HG03066 (cell line): Measurements from ENCODE around the gene PLXND1.
"Not testable (repeated sequence)": the region's sequence is repeated elsewhere in the genome, so short reads cannot be mapped to it uniquely, and the experiment has no call there.

ENCODE experiments used
- ATAC-seq: cut with Tn5 transposase; IDR thresholded peaks from one replicate; pipeline ENCODE4 v1.9.1; 2021; ENCODE audit warnings: low read depth; ENCODE audit not compliant: unreplicated experiment

PLXND1 gene

DNA sequence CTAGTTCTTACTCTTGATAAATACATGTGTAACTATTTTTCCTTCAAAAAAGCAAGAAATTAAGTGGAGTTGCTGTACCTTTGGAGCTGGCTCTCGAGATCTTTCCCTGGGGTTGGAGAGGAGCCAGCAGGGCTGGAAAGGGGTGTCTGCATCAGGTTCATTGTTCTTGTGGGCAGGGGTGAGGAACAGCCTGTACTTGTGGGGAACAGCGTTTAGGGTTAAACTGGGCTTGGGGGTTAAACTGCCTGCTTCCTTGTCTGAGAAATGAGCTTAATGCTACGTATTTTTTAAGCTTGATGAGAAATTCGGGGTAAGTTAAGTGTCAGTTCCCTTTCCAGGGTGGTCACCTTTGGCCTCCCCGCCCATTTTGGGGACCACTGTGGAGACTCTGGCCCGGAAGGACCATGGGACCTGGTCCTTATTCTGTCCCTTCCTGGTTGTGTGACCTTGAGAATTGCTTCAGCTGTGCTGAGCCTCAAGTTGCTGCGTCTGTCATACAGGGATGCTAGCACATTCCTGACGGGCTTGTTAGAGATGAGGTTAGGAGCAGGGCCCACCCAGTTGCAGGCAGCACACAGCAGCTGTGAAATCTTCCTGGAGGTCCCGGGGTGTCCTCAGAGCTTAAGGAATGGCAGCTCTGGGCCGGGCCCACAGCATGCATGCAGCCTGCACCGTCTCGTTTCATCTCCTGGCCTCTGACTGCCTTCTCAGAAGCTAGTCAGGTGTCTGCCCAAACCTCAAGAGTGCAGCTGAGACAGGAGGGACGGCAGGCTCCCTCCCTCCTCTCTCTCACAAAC, 51.9 kb downstream of the PLXND1 start:
- no peak for ATAC-seq

- no peak for ATAC-seq
These were observed 52.8 kb downstream of the PLXND1 start for GRCh38 chr3:129553719-129554118.

GRCh38 chr3:129553171-129553570, 53.3 kb downstream of the PLXND1 start:
- no peak for ATAC-seq

- ATAC-seq, result no peak
These were observed 54.0 kb downstream of the PLXND1 start for GRCh38 chr3:129552287-129553050.

DNA sequence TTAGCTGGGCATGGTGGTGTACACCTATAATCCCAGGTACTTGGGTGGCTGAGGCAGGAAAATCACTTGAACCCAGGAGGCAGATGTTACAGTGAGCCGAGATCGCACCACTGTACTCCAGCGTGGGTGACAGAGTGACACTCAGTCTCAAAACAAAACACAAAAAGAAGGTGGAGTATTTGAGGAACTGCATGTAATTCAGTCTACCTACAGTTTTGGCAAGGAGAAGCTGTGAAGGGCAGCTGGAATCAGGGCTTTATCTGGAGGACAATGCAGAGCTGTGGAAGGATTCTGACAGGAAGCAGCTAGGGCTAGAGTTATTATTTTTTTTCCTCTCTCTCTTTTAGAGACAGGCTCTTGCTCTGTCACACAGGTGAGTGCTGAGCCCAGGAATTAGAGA, 56.7 kb downstream of the PLXND1 start:
- ATAC-seq, result no peak

DNA sequence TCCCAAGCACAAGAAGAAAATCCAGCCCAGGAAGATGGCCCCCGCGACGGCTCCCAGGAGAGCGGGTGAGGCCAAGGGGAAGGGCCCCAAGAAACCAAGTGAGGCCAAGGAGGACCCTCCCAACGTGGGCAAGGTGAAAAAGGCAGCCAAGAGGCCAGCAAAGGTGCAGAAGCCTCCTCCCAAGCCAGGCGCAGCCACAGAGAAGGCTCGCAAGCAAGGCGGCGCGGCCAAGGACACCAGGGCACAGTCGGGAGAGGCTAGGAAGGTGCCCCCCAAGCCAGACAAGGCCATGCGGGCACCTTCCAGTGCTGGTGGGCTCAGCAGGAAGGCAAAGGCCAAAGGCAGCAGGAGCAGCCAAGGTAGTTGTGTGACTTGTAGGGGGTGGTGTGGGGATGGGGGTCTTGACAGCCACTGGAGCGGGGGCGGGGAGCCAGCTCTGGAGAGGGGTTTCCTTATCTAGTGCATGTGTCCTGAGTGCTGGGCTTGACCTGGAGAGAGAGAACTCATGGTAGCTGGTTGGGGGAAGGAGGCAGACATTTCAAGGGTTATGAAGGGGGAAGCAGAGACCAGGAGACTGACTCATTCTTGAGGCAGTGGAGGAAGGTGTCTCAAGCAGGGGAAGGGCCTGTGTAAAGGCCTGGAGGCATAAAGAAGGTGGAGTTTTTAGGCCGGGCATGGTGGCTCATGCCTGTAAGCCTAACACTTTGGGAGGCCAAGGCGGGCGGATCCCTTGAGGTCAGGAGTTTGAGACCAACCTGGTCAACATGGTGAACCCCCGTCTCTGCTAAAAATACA, 57.3 kb downstream of the PLXND1 start:
- ATAC-seq, result no peak

- ATAC-seq, result no peak
These were observed 58.1 kb downstream of the PLXND1 start for GRCh38 chr3:129548104-129548965.

DNA sequence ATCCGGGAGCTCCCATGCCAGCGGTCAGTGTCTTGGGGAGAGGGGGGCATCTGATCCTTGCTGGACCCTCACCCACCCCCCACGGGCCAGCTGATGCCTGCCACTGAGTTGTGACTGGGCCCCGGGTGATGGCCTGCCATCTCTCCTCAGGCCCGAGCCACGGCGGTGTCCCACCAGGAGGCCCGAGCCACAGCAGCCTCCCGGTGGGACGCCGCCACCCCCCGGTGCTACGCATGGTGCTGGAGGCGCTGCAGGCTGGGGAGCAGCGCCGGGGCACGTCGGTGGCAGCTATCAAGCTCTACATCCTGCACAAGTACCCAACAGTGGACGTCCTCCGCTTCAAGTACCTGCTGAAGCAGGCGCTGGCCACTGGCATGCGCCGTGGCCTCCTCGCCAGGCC, 59.2 kb downstream of the PLXND1 start:
- ATAC-seq, result no peak

DNA sequence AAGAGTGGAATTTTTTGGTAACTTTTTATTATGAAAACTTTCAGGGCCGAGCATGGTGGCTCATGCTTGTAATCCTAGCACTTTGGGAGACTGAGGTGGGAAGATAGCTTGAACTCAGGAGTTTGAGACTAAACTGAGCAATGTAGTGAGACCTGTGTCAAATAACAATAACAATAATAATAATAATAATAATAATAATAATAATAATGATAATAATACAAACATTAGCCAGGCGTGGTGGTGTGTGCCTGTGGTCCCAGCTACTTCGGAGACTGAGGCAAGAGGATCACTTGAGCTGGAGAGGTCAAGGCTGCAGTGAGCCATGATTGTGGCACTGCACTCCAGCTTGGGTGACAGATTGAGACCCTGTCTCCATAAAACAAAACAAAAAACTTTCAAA, 60.5 kb downstream of the PLXND1 start:
- not testable (repeated sequence) for ATAC-seq

GRCh38 chr3:129543999-129544398, 62.5 kb downstream of the PLXND1 start:
- no peak for ATAC-seq

DNA sequence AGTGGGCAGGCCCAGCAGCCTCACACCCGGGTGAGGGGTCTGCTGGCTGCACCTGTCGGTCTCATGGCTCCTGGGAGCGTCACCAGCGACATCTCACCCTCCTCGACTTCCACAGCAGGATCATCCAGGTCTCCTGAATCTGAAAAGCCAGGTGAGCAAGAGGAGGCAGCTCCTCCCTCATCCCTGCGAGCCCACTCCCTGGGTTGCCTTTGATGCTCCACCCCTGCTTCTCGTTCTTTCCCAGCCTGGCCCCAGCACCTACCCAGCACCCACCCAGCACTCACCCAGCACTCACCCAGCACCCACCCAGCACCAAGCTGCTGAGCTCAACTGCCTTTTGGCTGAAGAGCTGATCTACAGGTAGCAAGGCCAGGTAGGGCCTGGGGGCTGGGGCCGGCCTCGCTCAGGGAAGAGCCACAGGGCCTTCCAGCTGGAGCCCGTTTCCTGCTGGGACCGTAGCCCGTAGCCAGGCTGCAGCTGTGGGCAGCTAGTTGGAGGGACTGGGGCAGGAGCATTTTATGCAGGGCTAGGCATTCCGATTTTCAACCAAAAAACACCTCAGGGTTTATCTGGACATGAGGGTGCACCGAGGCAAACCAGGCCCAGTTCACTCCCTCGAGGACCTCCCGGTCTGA, 63.2 kb downstream of the PLXND1 start, which contains the start of gene H1-8:
Gene H1-8, plus strand, starts transcription at position 20 of the 635 bp plus-strand sequence. Its CDS starts 44 bp downstream, at position 64.
- ATAC-seq, result no peak

DNA sequence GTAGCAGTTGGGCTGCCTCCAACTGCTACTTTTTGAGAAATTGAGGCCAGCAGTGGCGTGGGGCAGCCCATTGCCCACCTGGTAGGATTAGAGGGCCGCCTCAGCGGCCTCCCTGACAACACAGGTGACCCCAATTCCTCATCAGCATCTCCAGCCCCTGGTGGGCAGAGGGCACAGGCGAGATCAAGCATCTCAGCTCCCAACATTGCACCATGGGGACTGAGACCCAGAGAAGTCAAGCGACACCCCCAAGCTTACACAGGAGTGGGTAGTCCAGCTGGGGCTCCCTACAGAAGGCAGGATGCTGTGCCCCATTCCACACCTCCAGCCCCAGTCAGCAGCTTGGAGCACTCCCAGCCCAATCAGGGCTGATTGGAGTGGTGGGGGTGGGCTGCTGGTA, 63.7 kb downstream of the PLXND1 start:
- no peak for ATAC-seq

DNA sequence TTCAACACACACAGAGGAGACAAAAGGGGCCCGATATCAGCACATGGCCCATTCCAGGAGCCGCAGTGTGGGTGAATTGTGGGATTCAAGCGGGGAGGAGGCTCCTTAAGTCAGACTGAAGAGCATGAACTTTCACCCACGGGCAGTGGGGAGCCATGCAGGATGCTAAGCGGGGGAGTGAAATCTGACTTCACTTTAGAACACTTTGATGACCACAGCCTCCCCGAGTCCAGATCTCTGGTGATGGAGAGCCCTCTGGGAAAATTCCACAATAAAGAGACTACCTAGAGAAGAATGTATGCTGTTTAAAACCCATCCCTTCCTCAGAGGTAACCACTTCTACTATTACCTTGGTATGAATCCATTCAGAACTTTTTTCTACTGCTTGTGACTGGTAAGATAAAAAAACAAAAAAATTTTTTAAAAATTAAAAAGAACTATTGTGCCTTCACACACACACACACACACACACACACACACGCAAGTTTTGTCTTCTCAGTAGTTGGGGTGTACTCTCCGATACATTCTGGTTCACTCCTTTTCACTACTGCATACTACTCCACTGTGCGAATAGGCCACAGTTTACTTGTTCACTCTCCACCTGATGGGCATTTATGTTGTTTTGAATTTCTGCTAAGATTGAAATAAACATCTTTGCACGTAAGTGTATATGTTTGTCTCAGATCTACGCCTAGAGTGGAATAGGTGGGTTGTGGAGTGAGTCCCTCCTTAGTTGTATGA, 65.5 kb downstream of the PLXND1 start:
- no peak for ATAC-seq

DNA sequence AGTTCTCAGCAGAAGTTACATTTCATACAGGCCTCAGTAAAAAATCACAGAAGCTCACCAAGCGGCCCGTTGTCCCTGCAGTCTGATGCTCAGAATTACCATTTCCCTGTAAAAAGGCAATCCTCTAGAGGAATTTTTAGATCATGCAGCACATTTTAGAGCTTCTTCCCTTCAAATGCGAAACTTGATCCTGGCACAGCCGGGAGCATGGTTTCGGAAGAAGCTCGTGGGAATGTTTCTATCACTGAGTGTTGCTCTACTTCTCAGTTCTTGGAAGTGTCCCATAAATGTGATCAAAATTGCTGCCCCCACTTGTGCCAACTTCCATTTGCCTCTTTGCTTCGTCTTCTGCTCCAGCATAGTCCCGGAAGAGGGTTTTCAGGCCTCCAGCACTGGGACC, 67.3 kb downstream of the PLXND1 start:
- ATAC-seq, result no peak

DNA sequence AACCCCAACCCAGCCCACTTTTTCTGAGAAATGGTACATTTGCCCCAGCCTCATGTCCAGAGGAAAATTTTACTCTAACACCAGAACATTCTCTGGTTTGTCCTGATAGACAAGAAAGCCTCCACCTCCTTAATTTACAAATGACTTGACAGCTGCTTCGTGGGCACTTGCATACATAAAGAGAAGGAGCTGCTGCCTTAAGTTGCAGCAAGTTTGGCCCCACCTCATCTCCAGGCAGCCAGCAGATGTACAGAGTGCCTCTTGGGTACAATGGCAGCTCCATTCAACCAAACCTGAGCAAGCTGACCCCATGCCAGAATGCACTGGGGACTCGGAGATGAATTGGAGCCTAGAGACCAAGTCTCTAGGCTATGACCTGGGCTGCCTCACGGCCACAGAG, 69.7 kb downstream of the PLXND1 start:
- no peak for ATAC-seq

DNA sequence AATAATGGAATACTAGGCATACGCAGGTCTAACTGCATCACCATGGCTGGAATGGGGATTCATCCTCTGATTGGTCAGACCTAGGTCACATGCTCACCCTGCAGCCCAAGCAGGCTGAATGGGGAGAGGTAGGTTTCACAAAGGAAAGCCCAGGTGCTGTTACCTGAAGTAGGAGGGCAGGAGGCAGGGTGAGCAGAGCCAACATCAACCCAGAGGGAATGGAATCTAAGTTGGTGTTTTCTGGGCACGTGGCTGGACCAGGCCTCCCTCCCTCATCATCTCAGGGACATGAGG, 70.2 kb downstream of the PLXND1 start:
- no peak for ATAC-seq

DNA sequence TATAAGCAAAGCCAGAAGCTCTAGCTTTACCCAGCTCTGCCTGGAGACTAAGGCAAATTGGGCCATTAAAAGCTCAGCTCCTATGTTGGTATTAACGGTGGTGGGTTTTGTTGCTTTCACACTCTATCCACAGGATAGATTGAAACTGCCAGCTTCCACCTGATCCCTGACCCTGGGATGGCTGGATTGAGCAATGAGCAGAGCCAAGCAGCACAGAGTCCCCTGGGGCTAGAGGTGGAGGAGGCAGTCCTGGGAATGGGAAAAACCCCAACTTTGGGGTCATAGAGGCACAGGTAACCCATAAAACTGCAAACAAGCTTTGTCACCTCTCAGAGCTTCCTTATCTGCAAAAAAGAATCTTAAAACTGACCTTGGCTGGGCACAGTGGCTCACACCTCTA, 71.4 kb downstream of the PLXND1 start:
- ATAC-seq, result no peak

- no peak for ATAC-seq
These were observed 71.9 kb downstream of the PLXND1 start for GRCh38 chr3:129534428-129535027.

- no peak for ATAC-seq
These were observed 73.1 kb downstream of the PLXND1 start for GRCh38 chr3:129533406-129533805.
